ENCODE data around the gene GYPC.

GYPC gene

GRCh38 chr2:126669772-126670171 is 13.8 kb downstream of the GYPC start:
- Histone ChIP-seq H3K27ac (ENCODE audit: low read length) (no peak overlapping the region), H3K9me3 (ENCODE audit: control insufficient read depth in 2 of 2, low read length in 2 of 2) (no peaks in the 10 kb centered on the region), H3K36me3 (ENCODE audit: control insufficient read depth in 2 of 2, insufficient read depth in 2 of 2, low read length in 2 of 2) (peaks cover 6 to 16% of the 10 kb centered on the region in 2 donors), H3K9ac (ENCODE audit: low read length in 2 of 2) (peak overlapping the region in 1 of 2 donors; percentile 5), H3K4me1 (ENCODE audit: control insufficient read depth, insufficient read depth, low read length) (peaks cover 29% of the 10 kb centered on the region), H3K4me3 (ENCODE audit: low read length in 2 of 2) (no peak overlapping the region), H3K27me3 (ENCODE audit: control insufficient read depth in 1 of 2, insufficient read depth in 2 of 2, low read length in 2 of 2) (no peaks in the 10 kb centered on the region)

GRCh38 chr2:126671488-126671887 is 15.5 kb downstream of the GYPC start:
- Histone ChIP-seq H3K9me3 (ENCODE audit: control insufficient read depth in 2 of 2, low read length in 2 of 2) (no peaks in the 10 kb centered on the region), H3K9ac (ENCODE audit: low read length in 2 of 2) (no peak overlapping the region), H3K27me3 (ENCODE audit: control insufficient read depth in 1 of 2, insufficient read depth in 2 of 2, low read length in 2 of 2) (no peaks in the 10 kb centered on the region), H3K4me3 (ENCODE audit: low read length in 2 of 2) (no peak overlapping the region), H3K27ac (ENCODE audit: low read length) (no peak overlapping the region), H3K4me1 (ENCODE audit: control insufficient read depth, insufficient read depth, low read length) (peaks cover 16% of the 10 kb centered on the region), H3K36me3 (ENCODE audit: control insufficient read depth in 2 of 2, insufficient read depth in 2 of 2, low read length in 2 of 2) (peaks cover 6 to 16% of the 10 kb centered on the region in 2 donors)

DNA sequence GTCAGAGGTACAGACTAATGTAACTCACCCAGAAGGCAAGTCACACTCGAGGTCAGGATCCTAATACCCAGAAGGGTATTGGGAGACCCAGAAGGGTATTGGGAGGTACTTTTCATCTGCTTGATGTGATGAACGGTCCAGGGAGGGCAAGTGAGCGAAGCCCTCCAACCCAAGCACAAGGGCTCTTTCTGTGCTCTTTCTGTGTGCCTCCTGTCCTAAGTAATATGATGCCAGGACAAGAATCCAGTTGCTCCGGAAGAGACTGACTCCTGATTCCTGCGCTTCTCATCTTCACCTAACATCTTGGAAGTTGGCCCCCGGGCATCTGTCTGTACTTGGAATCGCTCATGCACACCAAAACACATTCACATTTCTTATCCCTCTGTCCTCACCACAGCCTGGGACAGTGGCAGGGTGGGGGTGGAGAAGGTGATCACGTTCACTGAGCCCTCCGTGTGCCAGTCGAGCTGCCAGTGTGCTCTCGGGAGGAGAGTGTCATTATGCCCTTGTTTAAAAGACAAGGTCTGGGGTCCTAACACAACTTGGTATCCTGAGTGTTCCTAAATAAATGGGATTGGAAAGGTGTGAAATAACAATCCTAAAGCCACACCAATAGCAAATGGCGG is 17.1 kb downstream of the GYPC start:
- no peak overlapping the region for H3K9ac ChIP-seq (ENCODE audit: low read length in 2 of 2)
- no peak overlapping the region for H3K4me3 ChIP-seq (ENCODE audit: low read length in 2 of 2)
- H3K4me1 ChIP-seq (ENCODE audit: control insufficient read depth, insufficient read depth, low read length), result peaks cover 9% of the 10 kb centered on the region

GRCh38 chr2:126674075-126674744 is 18.3 kb downstream of the GYPC start:
- Histone ChIP-seq H3K9me3 (ENCODE audit: control insufficient read depth in 2 of 2, low read length in 2 of 2) (no peaks in the 10 kb centered on the region), H3K4me3 (ENCODE audit: low read length in 2 of 2) (no peak overlapping the region), H3K27me3 (ENCODE audit: control insufficient read depth in 1 of 2, insufficient read depth in 2 of 2, low read length in 2 of 2) (no peaks in the 10 kb centered on the region), H3K4me1 (ENCODE audit: control insufficient read depth, insufficient read depth, low read length) (peaks cover 13% of the 10 kb centered on the region), H3K9ac (ENCODE audit: low read length in 2 of 2) (no peak overlapping the region), H3K27ac (ENCODE audit: low read length) (no peak overlapping the region), H3K36me3 (ENCODE audit: control insufficient read depth in 2 of 2, insufficient read depth in 2 of 2, low read length in 2 of 2) (peaks cover 5 to 16% of the 10 kb centered on the region in 2 donors)

More for the DNA sequence above, 17.1 kb downstream of the GYPC start:
- peaks cover 6 to 17% of the 10 kb centered on the region in 2 donors for H3K36me3 ChIP-seq (ENCODE audit: control insufficient read depth in 2 of 2, insufficient read depth in 2 of 2, low read length in 2 of 2)
- H3K9me3 ChIP-seq (ENCODE audit: control insufficient read depth in 2 of 2, low read length in 2 of 2), result no peaks in the 10 kb centered on the region
- no peak overlapping the region for H3K27ac ChIP-seq (ENCODE audit: low read length)
- H3K27me3 ChIP-seq (ENCODE audit: control insufficient read depth in 1 of 2, insufficient read depth in 2 of 2, low read length in 2 of 2), result no peaks in the 10 kb centered on the region

- Histone ChIP-seq H3K27ac (ENCODE audit: low read length) (no peak overlapping the region), H3K27me3 (ENCODE audit: control insufficient read depth in 1 of 2, insufficient read depth in 2 of 2, low read length in 2 of 2) (no peaks in the 10 kb centered on the region), H3K9ac (ENCODE audit: low read length in 2 of 2) (no peak overlapping the region), H3K4me1 (ENCODE audit: control insufficient read depth, insufficient read depth, low read length) (peaks cover 6% of the 10 kb centered on the region), H3K9me3 (ENCODE audit: control insufficient read depth in 2 of 2, low read length in 2 of 2) (no peaks in the 10 kb centered on the region), H3K4me3 (ENCODE audit: low read length in 2 of 2) (no peak overlapping the region), H3K36me3 (ENCODE audit: control insufficient read depth in 2 of 2, insufficient read depth in 2 of 2, low read length in 2 of 2) (peaks cover 6 to 18% of the 10 kb centered on the region in 2 donors)
These were observed 19.7 kb downstream of the GYPC start for GRCh38 chr2:126675637-126676036.

GRCh38 chr2:126676221-126677175 is 20.5 kb downstream of the GYPC start:
- no peaks in the 10 kb centered on the region for H3K9me3 ChIP-seq (ENCODE audit: control insufficient read depth in 2 of 2, low read length in 2 of 2)
- H3K4me1 ChIP-seq (ENCODE audit: control insufficient read depth, insufficient read depth, low read length), result peaks cover 6% of the 10 kb centered on the region
- no peak overlapping the region for H3K27ac ChIP-seq (ENCODE audit: low read length)
- no peaks in the 10 kb centered on the region for H3K27me3 ChIP-seq (ENCODE audit: control insufficient read depth in 1 of 2, insufficient read depth in 2 of 2, low read length in 2 of 2)
- H3K9ac ChIP-seq (ENCODE audit: low read length in 2 of 2), result no peak overlapping the region
- H3K4me3 ChIP-seq (ENCODE audit: low read length in 2 of 2), result no peak overlapping the region
- H3K36me3 ChIP-seq (ENCODE audit: control insufficient read depth in 2 of 2, insufficient read depth in 2 of 2, low read length in 2 of 2), result peaks cover 7 to 20% of the 10 kb centered on the region in 2 donors

DNA sequence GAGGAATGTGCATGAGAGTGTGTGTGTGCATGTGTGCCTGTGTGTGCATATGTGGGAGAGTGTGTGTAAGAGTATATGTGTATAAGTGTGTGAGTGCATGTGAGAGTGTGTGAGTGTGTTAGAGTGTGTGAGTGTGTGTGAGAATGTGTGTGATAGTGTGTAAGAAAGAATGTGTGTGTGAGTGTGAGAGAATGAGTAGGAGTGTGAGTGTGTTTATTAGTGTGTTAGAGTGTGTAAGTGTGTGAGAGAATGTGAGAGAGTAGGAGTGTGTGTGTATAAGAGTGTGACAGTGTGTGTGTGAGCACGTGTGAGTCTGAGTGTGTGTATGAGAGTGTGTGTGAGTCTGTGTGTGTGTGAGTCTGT is 21.2 kb downstream of the GYPC start:
- Histone ChIP-seq H3K27ac (ENCODE audit: low read length) (no peak overlapping the region), H3K27me3 (ENCODE audit: control insufficient read depth in 1 of 2, insufficient read depth in 2 of 2, low read length in 2 of 2) (no peaks in the 10 kb centered on the region), H3K9ac (ENCODE audit: low read length in 2 of 2) (no peak overlapping the region), H3K9me3 (ENCODE audit: control insufficient read depth in 2 of 2, low read length in 2 of 2) (no peaks in the 10 kb centered on the region), H3K4me3 (ENCODE audit: low read length in 2 of 2) (no peak overlapping the region), H3K4me1 (ENCODE audit: control insufficient read depth, insufficient read depth, low read length) (peaks cover 9% of the 10 kb centered on the region), H3K36me3 (ENCODE audit: control insufficient read depth in 2 of 2, insufficient read depth in 2 of 2, low read length in 2 of 2) (peaks cover 7 to 20% of the 10 kb centered on the region in 2 donors)

GRCh38 chr2:126678269-126679065 is 22.5 kb downstream of the GYPC start:
- Histone ChIP-seq H3K9me3 (ENCODE audit: control insufficient read depth in 2 of 2, low read length in 2 of 2) (no peaks in the 10 kb centered on the region), H3K27ac (ENCODE audit: low read length) (no peak overlapping the region), H3K4me1 (ENCODE audit: control insufficient read depth, insufficient read depth, low read length) (peaks cover 10% of the 10 kb centered on the region), H3K4me3 (ENCODE audit: low read length in 2 of 2) (no peak overlapping the region), H3K27me3 (ENCODE audit: control insufficient read depth in 1 of 2, insufficient read depth in 2 of 2, low read length in 2 of 2) (no peaks in the 10 kb centered on the region), H3K36me3 (ENCODE audit: control insufficient read depth in 2 of 2, insufficient read depth in 2 of 2, low read length in 2 of 2) (peaks cover 5 to 17% of the 10 kb centered on the region in 2 donors), H3K9ac (ENCODE audit: low read length in 2 of 2) (no peak overlapping the region)

DNA sequence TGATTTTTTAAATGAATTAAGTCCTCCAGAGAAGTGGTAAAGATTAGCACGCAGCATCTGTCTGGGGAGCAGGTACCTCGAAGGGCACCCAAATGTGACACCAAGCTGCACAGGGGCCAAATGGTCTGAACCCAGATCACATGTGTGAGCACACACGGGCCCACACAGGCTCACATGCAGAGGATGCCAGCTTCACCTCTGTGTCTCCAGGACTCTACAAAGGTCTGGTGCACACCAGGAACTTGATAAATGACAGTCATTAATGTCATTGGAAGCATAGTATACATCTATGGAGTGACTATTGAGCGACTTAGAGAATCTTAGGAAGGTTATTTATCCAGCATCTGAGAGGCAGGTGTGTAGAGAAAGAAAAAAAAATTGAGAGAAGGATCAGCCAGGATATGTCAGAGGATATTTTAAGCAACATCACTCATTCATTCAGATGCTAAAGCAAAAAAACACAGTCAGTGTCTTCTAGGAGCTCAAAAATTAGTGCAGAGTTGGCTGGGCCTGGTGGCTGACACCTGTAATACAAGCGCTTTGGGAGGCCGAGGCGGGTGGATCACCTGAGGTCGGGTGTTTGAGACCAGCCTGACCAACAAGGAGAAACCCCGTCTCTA is 23.2 kb downstream of the GYPC start:
- H3K4me1 ChIP-seq (ENCODE audit: control insufficient read depth, insufficient read depth, low read length), result peaks cover 10% of the 10 kb centered on the region
- no peaks in the 10 kb centered on the region for H3K9me3 ChIP-seq (ENCODE audit: control insufficient read depth in 2 of 2, low read length in 2 of 2)
- H3K9ac ChIP-seq (ENCODE audit: low read length in 2 of 2), result no peak overlapping the region
- no peak overlapping the region for H3K4me3 ChIP-seq (ENCODE audit: low read length in 2 of 2)
- no peak overlapping the region for H3K27ac ChIP-seq (ENCODE audit: low read length)
- peaks cover 6 to 20% of the 10 kb centered on the region in 2 donors for H3K36me3 ChIP-seq (ENCODE audit: control insufficient read depth in 2 of 2, insufficient read depth in 2 of 2, low read length in 2 of 2)
- no peaks in the 10 kb centered on the region for H3K27me3 ChIP-seq (ENCODE audit: control insufficient read depth in 1 of 2, insufficient read depth in 2 of 2, low read length in 2 of 2)

GRCh38 chr2:126681505-126681904 is 25.5 kb downstream of the GYPC start:
- Histone ChIP-seq H3K9ac (ENCODE audit: low read length in 2 of 2) (no peak overlapping the region), H3K4me3 (ENCODE audit: low read length in 2 of 2) (no peak overlapping the region), H3K4me1 (ENCODE audit: control insufficient read depth, insufficient read depth, low read length) (peaks cover 16% of the 10 kb centered on the region), H3K9me3 (ENCODE audit: control insufficient read depth in 2 of 2, low read length in 2 of 2) (no peaks in the 10 kb centered on the region), H3K27ac (ENCODE audit: low read length) (no peak overlapping the region), H3K27me3 (ENCODE audit: control insufficient read depth in 1 of 2, insufficient read depth in 2 of 2, low read length in 2 of 2) (no peaks in the 10 kb centered on the region), H3K36me3 (ENCODE audit: control insufficient read depth in 2 of 2, insufficient read depth in 2 of 2, low read length in 2 of 2) (peaks cover 12 to 30% of the 10 kb centered on the region in 2 donors)
